Activated naive CD8-positive, alpha-beta T cell treated with anti-CD3 and anti-CD28 coated beads, Interleukin-2, amount 50 U/mL, for 24 hours (primary cell): ENCODE results near the gene TBC1D16.
"Not testable (repeated sequence)": the region's sequence is repeated elsewhere in the genome, so short reads cannot be mapped to it uniquely, and the experiment has no call there.

Experiments used
- ATAC-seq: fragments of 150-1000 bp; cut with Tn5 transposase; one replicate; pipeline ENCODE4 v1.10.0; 2021
- DNase-seq: peaks from one replicate; pipeline ENCODE4 v3.0.0; 2021
- H3K27ac Mint-ChIP-seq: one replicate; pipeline ENCODE4 v1.8.0; 2021; ENCODE audit warnings: mild to moderate bottlenecking, mixed read lengths
- H3K27me3 Mint-ChIP-seq: one replicate; pipeline ENCODE4 v1.8.0; 2021; ENCODE audit warnings: mixed read lengths
- H3K36me3 Mint-ChIP-seq: one replicate; pipeline ENCODE4 v1.8.0; 2021; ENCODE audit warnings: low read depth, mixed read lengths
- H3K4me1 Mint-ChIP-seq: one replicate; pipeline ENCODE4 v1.8.0; 2021; ENCODE audit warnings: mixed read lengths
- H3K4me3 Mint-ChIP-seq: one replicate; pipeline ENCODE4 v1.8.0; 2021; ENCODE audit warnings: mild to moderate bottlenecking, moderate library complexity, mixed read lengths
- H3K9me3 Mint-ChIP-seq: one replicate; pipeline ENCODE4 v1.8.0; 2021; ENCODE audit warnings: mixed read lengths

Gene TBC1D16

GRCh38 chr17:79975498-79976134 lies 60.1 kb downstream of the TBC1D16 start:
- Mint-ChIP-seq H3K4me3 (no peak overlapping the region), H3K9me3 (no peaks in the 10 kb centered on the region), H3K36me3 (no peaks in the 10 kb centered on the region), H3K27me3 (no peaks in the 10 kb centered on the region), H3K4me1 (peaks cover under 1% of the 10 kb centered on the region), H3K27ac (no peak overlapping the region)
- DNase-seq (no peak), ATAC-seq (no peak)

GRCh38 chr17:79974566-79975497 lies 60.8 kb downstream of the TBC1D16 start:
- H3K36me3 Mint-ChIP-seq: no peaks in the 10 kb centered on the region
- ATAC-seq (no peak), DNase-seq (no peak)
- no peak overlapping the region for H3K4me3 Mint-ChIP-seq
- no peaks in the 10 kb centered on the region for H3K27me3 Mint-ChIP-seq
- H3K27ac Mint-ChIP-seq: no peak overlapping the region
- no peaks in the 10 kb centered on the region for H3K9me3 Mint-ChIP-seq
- H3K4me1 Mint-ChIP-seq: peaks cover 5% of the 10 kb centered on the region

DNA sequence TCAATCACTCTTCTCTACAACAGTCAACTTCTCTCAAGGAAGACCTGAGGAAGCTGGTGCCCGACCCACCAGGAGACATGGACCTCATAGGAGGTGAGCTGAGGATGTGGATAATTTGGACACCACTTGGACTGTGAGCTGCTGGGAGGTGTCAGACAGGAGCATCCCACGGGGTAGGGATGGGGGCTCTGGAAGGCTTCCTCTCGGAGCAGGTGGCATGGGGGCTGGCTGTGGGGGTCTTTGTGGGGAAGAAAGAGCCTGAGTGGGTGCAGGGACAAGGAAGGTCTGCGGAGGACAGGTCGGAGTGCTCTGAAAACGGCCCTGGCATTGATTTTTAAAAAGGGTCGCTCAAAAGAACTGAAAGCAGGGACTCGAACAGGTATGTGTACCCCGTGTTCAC lies 64.0 kb downstream of the TBC1D16 start:
- Mint-ChIP-seq H3K36me3 (no peaks in the 10 kb centered on the region), H3K27me3 (no peaks in the 10 kb centered on the region), H3K9me3 (no peaks in the 10 kb centered on the region), H3K4me3 (no peak overlapping the region), H3K4me1 (peaks cover 5% of the 10 kb centered on the region), H3K27ac (no peak overlapping the region)
- DNase-seq (no peak), ATAC-seq (no peak)

GRCh38 chr17:79970576-79971068 lies 65.0 kb downstream of the TBC1D16 start:
- DNase-seq (peak; percentile 48), ATAC-seq (no peak)
- Mint-ChIP-seq H3K4me1 (peaks cover 7% of the 10 kb centered on the region), H3K4me3 (no peak overlapping the region), H3K27ac (no peak overlapping the region), H3K9me3 (no peaks in the 10 kb centered on the region), H3K36me3 (no peaks in the 10 kb centered on the region), H3K27me3 (no peaks in the 10 kb centered on the region)

DNA sequence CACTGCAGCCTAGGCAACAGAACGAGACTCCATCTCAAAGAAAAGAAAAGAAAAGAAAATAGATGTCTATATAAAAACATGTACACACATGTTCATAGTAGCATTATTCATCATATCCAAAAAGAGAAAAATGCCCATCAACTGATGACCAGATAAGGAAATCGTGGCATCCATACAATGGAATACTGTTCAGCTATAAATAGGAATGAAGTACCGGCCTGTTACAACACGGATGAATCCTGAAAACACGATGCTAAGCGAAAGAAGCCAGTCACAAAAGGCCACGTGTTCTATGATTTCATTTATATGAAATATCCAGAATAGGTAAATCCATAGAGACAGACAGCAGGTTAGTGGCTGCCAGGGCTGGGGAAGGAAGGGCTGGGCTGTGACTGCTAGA lies 65.8 kb downstream of the TBC1D16 start:
- ATAC-seq: no peak
- Mint-ChIP-seq H3K4me1 (peaks cover 7% of the 10 kb centered on the region), H3K27ac (no peak overlapping the region), H3K36me3 (no peaks in the 10 kb centered on the region), H3K9me3 (no peaks in the 10 kb centered on the region), H3K4me3 (no peak overlapping the region), H3K27me3 (no peaks in the 10 kb centered on the region)
- no peak for DNase-seq

DNA sequence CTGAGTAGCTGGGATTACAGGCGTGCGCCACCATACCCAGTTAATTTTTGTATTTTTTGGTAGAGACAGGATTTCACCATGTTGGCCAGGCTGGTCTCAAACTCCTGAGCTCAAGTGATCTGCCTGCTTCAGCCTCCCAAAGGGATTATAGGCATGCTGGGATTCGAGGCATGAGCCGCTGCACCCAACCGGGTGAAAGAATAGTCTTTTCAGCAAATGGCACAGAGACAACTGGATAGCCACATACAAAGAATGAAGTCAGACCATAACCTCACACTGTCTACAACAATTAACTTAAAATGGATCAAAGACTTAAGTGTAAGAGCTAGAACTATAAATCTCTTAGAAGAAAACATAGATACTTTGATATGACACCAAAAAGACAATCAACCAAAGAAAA lies 67.6 kb downstream of the TBC1D16 start:
- Mint-ChIP-seq H3K9me3 (no peaks in the 10 kb centered on the region), H3K27me3 (no peaks in the 10 kb centered on the region), H3K36me3 (no peaks in the 10 kb centered on the region), H3K27ac (no peak overlapping the region), H3K4me1 (peaks cover 7% of the 10 kb centered on the region), H3K4me3 (no peak overlapping the region)
- DNase-seq: no peak
- no peak for ATAC-seq

GRCh38 chr17:79966681-79967080 lies 69.0 kb downstream of the TBC1D16 start:
- Mint-ChIP-seq H3K36me3 (no peaks in the 10 kb centered on the region), H3K4me3 (no peak overlapping the region), H3K27me3 (no peaks in the 10 kb centered on the region), H3K4me1 (peaks cover 7% of the 10 kb centered on the region), H3K27ac (no peak overlapping the region), H3K9me3 (no peaks in the 10 kb centered on the region)
- DNase-seq: no peak
- ATAC-seq: no peak

GRCh38 chr17:79965806-79966205 lies 69.9 kb downstream of the TBC1D16 start:
- no peaks in the 10 kb centered on the region for H3K9me3 Mint-ChIP-seq
- H3K4me1 Mint-ChIP-seq: peaks cover 11% of the 10 kb centered on the region
- no peak overlapping the region for H3K27ac Mint-ChIP-seq
- H3K27me3 Mint-ChIP-seq: no peaks in the 10 kb centered on the region
- DNase-seq (no peak), ATAC-seq (no peak)
- no peak overlapping the region for H3K4me3 Mint-ChIP-seq
- H3K36me3 Mint-ChIP-seq: no peaks in the 10 kb centered on the region

GRCh38 chr17:79962467-79962866 lies 73.2 kb downstream of the TBC1D16 start:
- not testable (repeated sequence) for H3K36me3 Mint-ChIP-seq, H3K9me3 Mint-ChIP-seq, DNase-seq, H3K4me3 Mint-ChIP-seq, H3K27me3 Mint-ChIP-seq, H3K4me1 Mint-ChIP-seq, H3K27ac Mint-ChIP-seq, ATAC-seq

- not testable (repeated sequence) for H3K27me3 Mint-ChIP-seq, DNase-seq, H3K9me3 Mint-ChIP-seq, ATAC-seq, H3K27ac Mint-ChIP-seq, H3K36me3 Mint-ChIP-seq, H3K4me3 Mint-ChIP-seq
- H3K4me1 Mint-ChIP-seq: peaks cover 14% of the 10 kb centered on the region
Measured at GRCh38 chr17:79961567-79961966, 74.1 kb downstream of the TBC1D16 start.

DNA sequence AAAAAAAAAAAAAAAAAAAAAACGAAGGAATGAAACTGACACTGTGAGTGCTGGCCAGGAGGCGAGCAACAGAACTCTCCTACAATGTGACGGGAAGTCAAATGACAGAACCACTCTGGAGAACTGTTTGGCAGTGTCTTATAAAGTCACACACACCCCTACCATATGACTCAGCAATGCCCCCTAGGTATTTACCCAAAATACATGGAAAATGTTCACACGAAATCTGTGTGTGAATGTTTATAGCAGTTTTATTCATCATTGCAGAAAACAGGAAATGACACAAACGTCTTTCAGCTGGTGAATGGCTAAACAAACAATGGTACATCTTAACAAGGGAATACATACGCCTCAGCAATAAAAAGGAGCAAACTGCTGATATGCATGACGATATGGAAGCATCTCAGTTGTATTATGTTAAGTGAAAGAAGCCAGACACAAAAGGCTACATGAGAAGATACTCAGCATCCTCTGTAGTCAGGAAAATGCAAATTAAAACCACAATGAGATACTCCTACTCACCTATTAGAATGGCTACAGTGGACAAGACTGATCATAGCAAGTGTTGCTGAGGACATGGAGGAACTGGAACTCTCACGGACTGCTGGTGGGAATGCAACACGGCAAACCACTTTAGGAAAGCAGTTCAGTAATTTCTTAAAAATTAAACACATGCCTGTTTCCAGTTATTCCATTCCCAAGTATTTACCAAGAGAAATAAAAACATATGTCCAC lies 74.7 kb downstream of the TBC1D16 start:
- Mint-ChIP-seq H3K4me1 (peaks cover 11% of the 10 kb centered on the region), H3K4me3 (no peak overlapping the region), H3K36me3 (no peaks in the 10 kb centered on the region), H3K9me3 (no peaks in the 10 kb centered on the region), H3K27ac (no peak overlapping the region), H3K27me3 (no peaks in the 10 kb centered on the region)
- DNase-seq (no peak), ATAC-seq (no peak)

- Mint-ChIP-seq H3K36me3 (no peaks in the 10 kb centered on the region), H3K27ac (no peak overlapping the region), H3K4me1 (peaks cover 11% of the 10 kb centered on the region), H3K27me3 (no peaks in the 10 kb centered on the region), H3K4me3 (no peak overlapping the region), H3K9me3 (no peaks in the 10 kb centered on the region)
- no peak for ATAC-seq
- DNase-seq: no peak
Measured at GRCh38 chr17:79959042-79959441, 76.6 kb downstream of the TBC1D16 start.

- H3K4me3 Mint-ChIP-seq: no peak overlapping the region
- no peak overlapping the region for H3K27ac Mint-ChIP-seq
- no peaks in the 10 kb centered on the region for H3K27me3 Mint-ChIP-seq
- no peaks in the 10 kb centered on the region for H3K9me3 Mint-ChIP-seq
- peaks cover 11% of the 10 kb centered on the region for H3K4me1 Mint-ChIP-seq
- no peak for DNase-seq
- ATAC-seq: no peak
- no peaks in the 10 kb centered on the region for H3K36me3 Mint-ChIP-seq
Measured at GRCh38 chr17:79956853-79957252, 78.8 kb downstream of the TBC1D16 start.

- not testable (repeated sequence) for DNase-seq, ATAC-seq, H3K4me3 Mint-ChIP-seq, H3K27me3 Mint-ChIP-seq, H3K27ac Mint-ChIP-seq, H3K36me3 Mint-ChIP-seq, H3K9me3 Mint-ChIP-seq
- H3K4me1 Mint-ChIP-seq: peaks cover 11% of the 10 kb centered on the region
Measured at GRCh38 chr17:79956441-79956735, 79.3 kb downstream of the TBC1D16 start.
